Liver (tissue), 9 donors: ENCODE results near the gene TTLL5. TPM values are rescaled to one million over a fixed set of nuclear protein-coding genes. Genes with fewer than 3 reads are reported as not detected.

Experiments
- DNase-seq: peaks from one replicate; pipeline ENCODE4 v3.0.0-alpha.2; 2017; ENCODE audit warnings: low spot score
- H3K27ac ChIP-seq, 2 donors: one replicate each; pipeline ENCODE4 v1.7.0; 2013; ENCODE audit warnings: inconsistent platforms in 2 of 2, low read length in 2 of 2, control low read depth in 1 of 2, low read depth in 1 of 2, mild to moderate bottlenecking in 1 of 2
- H3K27me3 ChIP-seq, 4 donors: one replicate each; pipeline versions ENCODE4 v1.6.1 to v1.7.0; 2013; ENCODE audit warnings: low read length in 3 of 4, inconsistent platforms in 1 of 4, mild to moderate bottlenecking in 1 of 4, moderate library complexity in 1 of 4; ENCODE audit not compliant: control insufficient read depth in 4 of 4, insufficient read depth in 4 of 4
- H3K36me3 ChIP-seq, 4 donors: one replicate each; pipeline versions ENCODE4 v1.6.1 to v1.7.0; 2013; ENCODE audit warnings: low read length in 3 of 4, mild to moderate bottlenecking in 3 of 4, low read depth in 1 of 4, moderate library complexity in 1 of 4; ENCODE audit not compliant: control insufficient read depth in 4 of 4, insufficient read depth in 3 of 4
- H3K4me1 ChIP-seq, 4 donors: one replicate each; pipeline versions ENCODE4 v1.6.1 to v1.7.0; 2013; ENCODE audit warnings: low read length in 3 of 4, mild to moderate bottlenecking in 3 of 4, moderate library complexity in 1 of 4; ENCODE audit not compliant: control insufficient read depth in 4 of 4, insufficient read depth in 4 of 4
- H3K4me3 ChIP-seq, 3 donors: one replicate each; pipeline versions ENCODE4 v1.6.1 to v1.7.0; 2013; ENCODE audit warnings: low read length in 3 of 3, control low read depth in 1 of 3, low read depth in 1 of 3, mild to moderate bottlenecking in 1 of 3
- H3K9ac ChIP-seq, 2 donors: one replicate each; pipeline ENCODE4 v1.7.0; 2013; ENCODE audit warnings: low read length in 2 of 2, mild to moderate bottlenecking in 2 of 2, moderate library complexity in 2 of 2, control low read depth in 1 of 2, low read depth in 1 of 2
- H3K9me3 ChIP-seq, 4 donors: one replicate each; pipeline versions ENCODE4 v1.6.1 to v1.7.0; 2013; ENCODE audit warnings: low read length in 3 of 4; ENCODE audit not compliant: control insufficient read depth in 4 of 4
- EGR1 ChIP-seq, 2 donors: IDR thresholded peaks; 2 replicates each; pipeline ENCODE4 v1.6.1; 2016 to 2018; ENCODE audit warnings: antibody characterized with exemption in 2 of 2, low read depth in 2 of 2
- FOXA1 ChIP-seq: IDR thresholded peaks from 2 replicates; pipeline ENCODE4 v1.6.1; 2016; ENCODE audit warnings: antibody characterized with exemption
- FOXA2 ChIP-seq: IDR thresholded peaks from 2 replicates; pipeline ENCODE4 v1.6.1; 2016; ENCODE audit warnings: antibody characterized with exemption
- GABPA ChIP-seq, 2 donors: IDR thresholded peaks in 1 of 2; conservative IDR thresholded peaks in 1 of 2; 2 replicates each; pipeline ENCODE4 v1.6.1; 2016; ENCODE audit warnings: antibody characterized with exemption in 2 of 2, mild to moderate bottlenecking in 1 of 2, moderate library complexity in 1 of 2
- HNF4A ChIP-seq, 2 donors: conservative IDR thresholded peaks; 2 replicates each; pipeline ENCODE4 v1.6.1; 2016; ENCODE audit warnings: antibody characterized with exemption in 2 of 2, mild to moderate bottlenecking in 2 of 2
- HNF4G ChIP-seq: IDR thresholded peaks from 2 replicates; pipeline ENCODE4 v1.6.1; 2016; ENCODE audit warnings: antibody characterized with exemption
- JUND ChIP-seq, 2 donors: IDR thresholded peaks; 2 replicates each; pipeline ENCODE4 v1.6.1; 2016; ENCODE audit warnings: antibody characterized with exemption in 2 of 2
- NR2F2 ChIP-seq: IDR thresholded peaks from 2 replicates; pipeline ENCODE4 v1.6.1; 2016; ENCODE audit warnings: antibody characterized with exemption
- RAD21 ChIP-seq, 2 donors: IDR thresholded peaks; 2 replicates each; pipeline ENCODE4 v1.6.1; 2016; ENCODE audit warnings: antibody characterized with exemption in 2 of 2, mild to moderate bottlenecking in 2 of 2
- RXRA ChIP-seq, 2 donors: IDR thresholded peaks; 2 replicates each; pipeline ENCODE4 v1.6.1; 2017 to 2018; ENCODE audit warnings: antibody characterized with exemption in 2 of 2, mild to moderate bottlenecking in 1 of 2
- SP1 ChIP-seq: IDR thresholded peaks from 2 replicates; pipeline ENCODE4 v1.6.1; 2018; ENCODE audit warnings: antibody characterized with exemption, mild to moderate bottlenecking
- TAF1 ChIP-seq: conservative IDR thresholded peaks from 2 replicates; pipeline ENCODE4 v1.6.1; 2016; ENCODE audit warnings: antibody characterized with exemption, mild to moderate bottlenecking
- YY1 ChIP-seq: IDR thresholded peaks from 2 replicates; pipeline ENCODE4 v1.6.1; 2016; ENCODE audit warnings: antibody characterized with exemption, mild to moderate bottlenecking
- WGBS: extraction: QIAGEN DNeasy Blood & Tissue Kit; methylation state at CpG from one replicate; pipeline ENCODE4 v1.1.7; 2013; 5-methylcytosine and 5-hydroxymethylcytosine counted together
- polyA plus RNA-seq, 2 donors: library from polyadenylated mRNA; stranded (reverse) in 1 of 2; unstranded in 1 of 2; fragments of 200-250 nt in 1 of 2; fragments of >200 nt in 1 of 2; fragmentation: Nextera tagmentation in 1 of 2; extraction: Ambion mirVana in 1 of 2; gene quantifications; one replicate each; pipeline versions ENCODE4 v1.2.1 to v1.2.3, GENCODE V29; 2013 to 2015
- total RNA-seq, 2 donors: library from RNA; depleted of rRNA; stranded (reverse); fragments of >200 nt; gene quantifications; one replicate each; pipeline ENCODE4 v1.2.3, GENCODE V29; 2014
- TF ChIP-seq, protein P1 (sequence below): IDR thresholded peaks from 2 replicates; pipeline ENCODE4 v1.6.1; 2016; ENCODE audit warnings: antibody characterized with exemption
- TF ChIP-seq, protein P2 (sequence below): IDR thresholded peaks from 2 replicates; pipeline ENCODE4 v1.6.1; 2016; ENCODE audit warnings: antibody characterized with exemption, mild to moderate bottlenecking
- TF ChIP-seq, protein P3 (sequence below): IDR thresholded peaks from 2 replicates; pipeline ENCODE4 v1.6.1; 2016; ENCODE audit warnings: antibody characterized with exemption
- TF ChIP-seq, protein P4 (sequence below): IDR thresholded peaks from 2 replicates; pipeline ENCODE4 v1.6.1; 2016; ENCODE audit warnings: antibody characterized with exemption
- TF ChIP-seq, protein P5 (sequence below): fragments of 150-350 bp; IDR thresholded peaks from 2 replicates; pipeline ENCODE4 v1.5.1; 2017; ENCODE audit warnings: improper control_type of control experiment, low read depth, low read length; ENCODE audit not compliant: missing input control
- donor health status: healthy.
- donor health status: healthy.
- donor health status: healthy.
- donor health status: healthy.
- donor health status: healthy.

TTLL5 gene
- total and polyA plus RNA-seq, 4 donors: 4.3 to 14.2 (median 9.8) TPM

DNA sequence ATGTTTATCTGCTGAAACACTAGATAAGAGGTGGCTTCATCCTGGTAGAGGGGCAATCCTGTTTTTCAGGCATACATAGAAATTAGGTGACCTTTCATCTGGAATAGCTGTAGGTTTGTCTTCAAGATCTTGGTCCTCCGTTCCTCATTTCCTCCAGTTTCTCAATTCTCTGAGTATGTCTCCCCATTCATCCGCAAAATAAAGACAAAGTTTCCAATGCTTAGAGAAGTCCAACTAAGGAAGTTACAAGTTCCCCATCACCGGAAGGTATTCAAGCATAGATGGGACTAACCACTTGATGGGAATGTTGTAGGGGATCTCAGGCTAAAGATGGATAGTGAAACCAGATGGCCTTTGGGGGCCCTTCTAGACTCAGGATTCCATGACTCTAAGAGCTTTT is 34.6 kb upstream of the TTLL5 start:
- TF ChIP-seq FOXA2: no peak
- TF ChIP-seq HNF4A (conservative IDR thresholded peaks at IDR 0.05): no peak
- no peak for TF ChIP-seq NR2F2
- no peak for TF ChIP-seq RAD21 (IDR thresholded peaks at IDR 0.05)
- TF ChIP-seq TAF1: no peak
- no peak for TF ChIP-seq GABPA (IDR thresholded peaks at IDR 0.05 in 1 of 2, conservative IDR thresholded peaks at IDR 0.05 in 1 of 2)
- no peak for TF ChIP-seq SP1
- TF ChIP-seq, protein P1, sequence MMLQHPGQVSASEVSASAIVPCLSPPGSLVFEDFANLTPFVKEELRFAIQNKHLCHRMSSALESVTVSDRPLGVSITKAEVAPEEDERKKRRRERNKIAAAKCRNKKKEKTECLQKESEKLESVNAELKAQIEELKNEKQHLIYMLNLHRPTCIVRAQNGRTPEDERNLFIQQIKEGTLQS: no peak
- no peak for TF ChIP-seq HNF4G
- no peak for TF ChIP-seq RXRA (IDR thresholded peaks at IDR 0.05)
- no peaks in the 10 kb centered on the region for H3K9me3 ChIP-seq
- H3K4me3 ChIP-seq: no peak overlapping the region
- H3K9ac ChIP-seq: no peak overlapping the region
- peak overlapping the region; percentile 43 to 78 for H3K27ac ChIP-seq
- H3K4me1 ChIP-seq: peaks cover 10 to 26% (median 22%) of the 10 kb centered on the region in 4 donors
- no peaks in the 10 kb centered on the region for H3K27me3 ChIP-seq
- WGBS: 85% methylated on average over 3 of the region's 3 CpGs
- H3K36me3 ChIP-seq: no peaks in the 10 kb centered on the region
- DNase-seq: no peak

DNA sequence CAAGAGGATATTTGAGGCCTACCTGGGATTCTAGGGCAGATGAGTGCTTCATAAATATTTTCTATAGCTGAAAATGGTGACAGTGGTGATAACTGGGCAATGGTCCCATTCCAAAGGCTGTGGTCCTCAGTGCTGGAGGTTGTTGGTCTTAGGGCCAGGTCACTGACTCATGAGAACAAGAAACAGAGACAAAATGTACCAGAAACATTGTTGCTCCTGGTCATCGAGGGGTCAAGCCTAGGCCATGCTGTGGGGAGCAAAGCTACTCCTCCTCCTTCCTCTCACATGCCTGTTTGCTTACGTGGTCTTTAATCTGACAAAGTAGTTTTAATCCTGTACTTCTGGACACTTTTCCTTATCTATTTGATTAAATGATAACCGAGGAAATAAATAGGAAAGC is 34.2 kb upstream of the TTLL5 start:
- Histone ChIP-seq H3K4me1 (peaks cover 10 to 24% (median 19%) of the 10 kb centered on the region in 4 donors), H3K9ac (no peak overlapping the region), H3K4me3 (no peak overlapping the region), H3K9me3 (no peaks in the 10 kb centered on the region), H3K36me3 (no peaks in the 10 kb centered on the region), H3K27me3 (no peaks in the 10 kb centered on the region), H3K27ac (peak overlapping the region; percentile 43 to 78)
- DNase-seq: no peak
- WGBS: 49% methylated on average over 3 of the region's 3 CpGs
- peak in 1 of 2 donors; percentile 44 for TF ChIP-seq RAD21 (IDR thresholded peaks at IDR 0.05)
- TF ChIP-seq, protein P2, sequence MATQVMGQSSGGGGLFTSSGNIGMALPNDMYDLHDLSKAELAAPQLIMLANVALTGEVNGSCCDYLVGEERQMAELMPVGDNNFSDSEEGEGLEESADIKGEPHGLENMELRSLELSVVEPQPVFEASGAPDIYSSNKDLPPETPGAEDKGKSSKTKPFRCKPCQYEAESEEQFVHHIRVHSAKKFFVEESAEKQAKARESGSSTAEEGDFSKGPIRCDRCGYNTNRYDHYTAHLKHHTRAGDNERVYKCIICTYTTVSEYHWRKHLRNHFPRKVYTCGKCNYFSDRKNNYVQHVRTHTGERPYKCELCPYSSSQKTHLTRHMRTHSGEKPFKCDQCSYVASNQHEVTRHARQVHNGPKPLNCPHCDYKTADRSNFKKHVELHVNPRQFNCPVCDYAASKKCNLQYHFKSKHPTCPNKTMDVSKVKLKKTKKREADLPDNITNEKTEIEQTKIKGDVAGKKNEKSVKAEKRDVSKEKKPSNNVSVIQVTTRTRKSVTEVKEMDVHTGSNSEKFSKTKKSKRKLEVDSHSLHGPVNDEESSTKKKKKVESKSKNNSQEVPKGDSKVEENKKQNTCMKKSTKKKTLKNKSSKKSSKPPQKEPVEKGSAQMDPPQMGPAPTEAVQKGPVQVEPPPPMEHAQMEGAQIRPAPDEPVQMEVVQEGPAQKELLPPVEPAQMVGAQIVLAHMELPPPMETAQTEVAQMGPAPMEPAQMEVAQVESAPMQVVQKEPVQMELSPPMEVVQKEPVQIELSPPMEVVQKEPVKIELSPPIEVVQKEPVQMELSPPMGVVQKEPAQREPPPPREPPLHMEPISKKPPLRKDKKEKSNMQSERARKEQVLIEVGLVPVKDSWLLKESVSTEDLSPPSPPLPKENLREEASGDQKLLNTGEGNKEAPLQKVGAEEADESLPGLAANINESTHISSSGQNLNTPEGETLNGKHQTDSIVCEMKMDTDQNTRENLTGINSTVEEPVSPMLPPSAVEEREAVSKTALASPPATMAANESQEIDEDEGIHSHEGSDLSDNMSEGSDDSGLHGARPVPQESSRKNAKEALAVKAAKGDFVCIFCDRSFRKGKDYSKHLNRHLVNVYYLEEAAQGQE: no peak
- TF ChIP-seq RXRA (IDR thresholded peaks at IDR 0.05): peak; percentile 97 to 99
- no peak for TF ChIP-seq TAF1
- TF ChIP-seq FOXA1: no peak
- TF ChIP-seq, protein P1: peak; percentile 57
- peak; percentile 65 to 74 for TF ChIP-seq HNF4A (conservative IDR thresholded peaks at IDR 0.05)
- no peak for TF ChIP-seq YY1
- TF ChIP-seq, protein P3, sequence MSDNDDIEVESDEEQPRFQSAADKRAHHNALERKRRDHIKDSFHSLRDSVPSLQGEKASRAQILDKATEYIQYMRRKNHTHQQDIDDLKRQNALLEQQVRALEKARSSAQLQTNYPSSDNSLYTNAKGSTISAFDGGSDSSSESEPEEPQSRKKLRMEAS: peak; percentile 32
- peak in 1 of 2 donors; percentile 15 for TF ChIP-seq GABPA (IDR thresholded peaks at IDR 0.05 in 1 of 2, conservative IDR thresholded peaks at IDR 0.05 in 1 of 2)
- peak; percentile 63 for TF ChIP-seq HNF4G
- TF ChIP-seq JUND (IDR thresholded peaks at IDR 0.05): peak; percentile 57 to 84
- TF ChIP-seq EGR1 (IDR thresholded peaks at IDR 0.05; ENCODE audit: low read depth in 2 of 2): no peak
- TF ChIP-seq, protein P4, sequence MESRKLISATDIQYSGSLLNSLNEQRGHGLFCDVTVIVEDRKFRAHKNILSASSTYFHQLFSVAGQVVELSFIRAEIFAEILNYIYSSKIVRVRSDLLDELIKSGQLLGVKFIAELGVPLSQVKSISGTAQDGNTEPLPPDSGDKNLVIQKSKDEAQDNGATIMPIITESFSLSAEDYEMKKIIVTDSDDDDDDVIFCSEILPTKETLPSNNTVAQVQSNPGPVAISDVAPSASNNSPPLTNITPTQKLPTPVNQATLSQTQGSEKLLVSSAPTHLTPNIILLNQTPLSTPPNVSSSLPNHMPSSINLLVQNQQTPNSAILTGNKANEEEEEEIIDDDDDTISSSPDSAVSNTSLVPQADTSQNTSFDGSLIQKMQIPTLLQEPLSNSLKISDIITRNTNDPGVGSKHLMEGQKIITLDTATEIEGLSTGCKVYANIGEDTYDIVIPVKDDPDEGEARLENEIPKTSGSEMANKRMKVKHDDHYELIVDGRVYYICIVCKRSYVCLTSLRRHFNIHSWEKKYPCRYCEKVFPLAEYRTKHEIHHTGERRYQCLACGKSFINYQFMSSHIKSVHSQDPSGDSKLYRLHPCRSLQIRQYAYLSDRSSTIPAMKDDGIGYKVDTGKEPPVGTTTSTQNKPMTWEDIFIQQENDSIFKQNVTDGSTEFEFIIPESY: peak; percentile 29
- TF ChIP-seq NR2F2: peak; percentile 95
- no peak for TF ChIP-seq FOXA2
- TF ChIP-seq, protein P5, sequence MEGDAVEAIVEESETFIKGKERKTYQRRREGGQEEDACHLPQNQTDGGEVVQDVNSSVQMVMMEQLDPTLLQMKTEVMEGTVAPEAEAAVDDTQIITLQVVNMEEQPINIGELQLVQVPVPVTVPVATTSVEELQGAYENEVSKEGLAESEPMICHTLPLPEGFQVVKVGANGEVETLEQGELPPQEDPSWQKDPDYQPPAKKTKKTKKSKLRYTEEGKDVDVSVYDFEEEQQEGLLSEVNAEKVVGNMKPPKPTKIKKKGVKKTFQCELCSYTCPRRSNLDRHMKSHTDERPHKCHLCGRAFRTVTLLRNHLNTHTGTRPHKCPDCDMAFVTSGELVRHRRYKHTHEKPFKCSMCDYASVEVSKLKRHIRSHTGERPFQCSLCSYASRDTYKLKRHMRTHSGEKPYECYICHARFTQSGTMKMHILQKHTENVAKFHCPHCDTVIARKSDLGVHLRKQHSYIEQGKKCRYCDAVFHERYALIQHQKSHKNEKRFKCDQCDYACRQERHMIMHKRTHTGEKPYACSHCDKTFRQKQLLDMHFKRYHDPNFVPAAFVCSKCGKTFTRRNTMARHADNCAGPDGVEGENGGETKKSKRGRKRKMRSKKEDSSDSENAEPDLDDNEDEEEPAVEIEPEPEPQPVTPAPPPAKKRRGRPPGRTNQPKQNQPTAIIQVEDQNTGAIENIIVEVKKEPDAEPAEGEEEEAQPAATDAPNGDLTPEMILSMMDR: no peak
- TF ChIP-seq SP1: peak; percentile 94
